ENCODE results near the gene ENTPD8. TPM values are rescaled to one million over a fixed set of nuclear protein-coding genes. Genes with fewer than 3 reads are reported as not detected.

ENTPD8 gene
- 0.21 TPM for total RNA-seq (ENCODE audit: unreplicated experiment)
- long read RNA-seq, result 0 reads

- TF ChIP-seq CTCF (IDR thresholded peaks at IDR 0.05; ENCODE audit: unreplicated experiment), result no peak
- Mint-ChIP-seq H3K27ac (ENCODE audit: unreplicated experiment) (peak within 1 kb of the TSS; percentile 73), H3K4me3 (ENCODE audit: unreplicated experiment) (peak within 1 kb of the TSS; percentile 80), H3K36me3 (ENCODE audit: low read depth, unreplicated experiment) (peaks cover 3% of the 10 kb centered on the region), H3K4me1 (ENCODE audit: unreplicated experiment) (peaks cover 2% of the 10 kb centered on the region), H3K27me3 (ENCODE audit: unreplicated experiment) (peaks cover 8% of the 10 kb centered on the region), H3K9me3 (ENCODE audit: unreplicated experiment) (no peaks in the 10 kb centered on the region)
- peak; percentile 54 for DNase-seq (ENCODE audit: low spot score)
Measured at GRCh38 chr9:137441289-137441934, at the start of gene ENTPD8. TSS of gene ENTPD8 (minus strand) at chr9:137441357. CDS start at chr9:137438285, 3,072 bp downstream.

GRCh38 chr9:137490532-137491186, 49.5 kb upstream of the ENTPD8 start:
- H3K27ac Mint-ChIP-seq (ENCODE audit: unreplicated experiment), result no peak overlapping the region
- TF ChIP-seq CTCF (IDR thresholded peaks at IDR 0.05; ENCODE audit: unreplicated experiment), result no peak
- H3K4me1 Mint-ChIP-seq (ENCODE audit: unreplicated experiment), result no peaks in the 10 kb centered on the region
- H3K27me3 Mint-ChIP-seq (ENCODE audit: unreplicated experiment), result peaks cover 8% of the 10 kb centered on the region
- H3K36me3 Mint-ChIP-seq (ENCODE audit: low read depth, unreplicated experiment), result peaks cover 11% of the 10 kb centered on the region
- H3K4me3 Mint-ChIP-seq (ENCODE audit: unreplicated experiment), result no peak overlapping the region
- no peaks in the 10 kb centered on the region for H3K9me3 Mint-ChIP-seq (ENCODE audit: unreplicated experiment)
- DNase-seq (ENCODE audit: low spot score), result no peak

GRCh38 chr9:137488906-137489305, 47.7 kb upstream of the ENTPD8 start:
- Mint-ChIP-seq H3K9me3 (ENCODE audit: unreplicated experiment) (no peaks in the 10 kb centered on the region), H3K27ac (ENCODE audit: unreplicated experiment) (no peak overlapping the region), H3K4me3 (ENCODE audit: unreplicated experiment) (no peak overlapping the region), H3K27me3 (ENCODE audit: unreplicated experiment) (peaks cover 5% of the 10 kb centered on the region), H3K36me3 (ENCODE audit: low read depth, unreplicated experiment) (peaks cover 5% of the 10 kb centered on the region), H3K4me1 (ENCODE audit: unreplicated experiment) (no peaks in the 10 kb centered on the region)
- no peak for TF ChIP-seq CTCF (IDR thresholded peaks at IDR 0.05; ENCODE audit: unreplicated experiment)
- DNase-seq (ENCODE audit: low spot score), result no peak

GRCh38 chr9:137488327-137488653, 47.1 kb upstream of the ENTPD8 start:
- DNase-seq (ENCODE audit: low spot score), result no peak
- Mint-ChIP-seq H3K27ac (ENCODE audit: unreplicated experiment) (no peak overlapping the region), H3K4me1 (ENCODE audit: unreplicated experiment) (no peaks in the 10 kb centered on the region)

More at GRCh38 chr9:137488327-137488653, 47.1 kb upstream of the ENTPD8 start:
- Mint-ChIP-seq H3K36me3 (ENCODE audit: low read depth, unreplicated experiment) (peaks cover 5% of the 10 kb centered on the region), H3K27me3 (ENCODE audit: unreplicated experiment) (peaks cover 5% of the 10 kb centered on the region), H3K4me3 (ENCODE audit: unreplicated experiment) (no peak overlapping the region), H3K9me3 (ENCODE audit: unreplicated experiment) (no peaks in the 10 kb centered on the region)
- no peak for TF ChIP-seq CTCF (IDR thresholded peaks at IDR 0.05; ENCODE audit: unreplicated experiment)
